Keratinocyte (primary cell): ENCODE results near the gene FNDC11. TPM values are rescaled to one million over a fixed set of nuclear protein-coding genes. Genes with fewer than 3 reads are reported as not detected.

Experiments
- DNase-seq: peaks from one replicate; pipeline ENCODE4 v3.0.0-alpha.2; 2011; ENCODE audit warnings: low read depth, missing footprints, low spot score
- FAIRE-seq: peaks from 2 replicates; lab custom pipeline; 2011; peaks lifted over from hg19 to GRCh38; lab: Jason Lieb, UNC
- H2AFZ ChIP-seq: 2 replicates; pipeline ENCODE4 v1.6.0; 2012; ENCODE audit warnings: low read length, control low read depth, inconsistent platforms; ENCODE audit not compliant: control insufficient read depth
- H3K27ac ChIP-seq: 2 replicates; pipeline ENCODE4 v1.5.1; 2011; ENCODE audit warnings: low read length; ENCODE audit not compliant: control insufficient read depth, insufficient read depth
- H3K27me3 ChIP-seq: 3 replicates; pipeline ENCODE4 v1.6.0; 2011; ENCODE audit warnings: low read length; ENCODE audit not compliant: control insufficient read depth, insufficient read depth; ENCODE audit errors: extremely low read depth
- H3K36me3 ChIP-seq, 2 experiments: 2 replicates in 1 of 2; 3 replicates in 1 of 2; pipeline ENCODE4 v1.5.1; 2011; ENCODE audit warnings: low read length in 2 of 2, mild to moderate bottlenecking in 1 of 2; ENCODE audit not compliant: control insufficient read depth in 2 of 2, insufficient read depth in 2 of 2; ENCODE audit errors: extremely low read depth in 1 of 2
- H3K4me1 ChIP-seq: 3 replicates; pipeline ENCODE4 v1.5.1; 2011; ENCODE audit warnings: low read length; ENCODE audit not compliant: control insufficient read depth, insufficient read depth; ENCODE audit errors: extremely low read depth
- H3K4me2 ChIP-seq: 3 replicates; pipeline ENCODE4 v1.6.0; 2011; ENCODE audit warnings: low read depth, low read length; ENCODE audit not compliant: control insufficient read depth, insufficient read depth; ENCODE audit errors: extremely low read depth
- H3K4me3 ChIP-seq, 3 experiments: fragments of 200-600 bp in 1 of 3; sonication (generic) in 1 of 3; 2 replicates in 2 of 3; 3 replicates in 1 of 3; pipeline ENCODE4 v1.5.1; 2011 to 2016; ENCODE audit warnings: low read length in 3 of 3, mild to moderate bottlenecking in 3 of 3, control low read depth in 2 of 3, inconsistent platforms in 1 of 3, low read depth in 1 of 3, mixed read lengths in 1 of 3, mixed run types in 1 of 3, moderate library complexity in 1 of 3; ENCODE audit not compliant: control insufficient read depth in 2 of 3, insufficient read depth in 2 of 3; ENCODE audit errors: extremely low read depth in 1 of 3
- H3K79me2 ChIP-seq: 2 replicates; pipeline ENCODE4 v1.6.0; 2012; ENCODE audit warnings: low read length; ENCODE audit not compliant: control insufficient read depth, insufficient read depth
- H3K9ac ChIP-seq: 3 replicates; pipeline ENCODE4 v1.6.0; 2011; ENCODE audit warnings: low read length; ENCODE audit not compliant: control insufficient read depth, insufficient read depth; ENCODE audit errors: extremely low read depth
- H3K9me1 ChIP-seq: 3 replicates; pipeline ENCODE4 v1.6.0; 2011; ENCODE audit warnings: low read length; ENCODE audit not compliant: control insufficient read depth, insufficient read depth; ENCODE audit errors: extremely low read depth
- H3K9me3 ChIP-seq: 2 replicates; pipeline ENCODE4 v1.5.1; 2012; ENCODE audit warnings: low read depth, low read length; ENCODE audit not compliant: control insufficient read depth
- H4K20me1 ChIP-seq: 3 replicates; pipeline ENCODE4 v1.6.0; 2011; ENCODE audit warnings: low read length; ENCODE audit not compliant: control insufficient read depth, insufficient read depth; ENCODE audit errors: extremely low read depth
- CTCF ChIP-seq, 3 experiments: IDR thresholded peaks in 1 of 3; conservative IDR thresholded peaks in 1 of 3; optimal IDR thresholded peaks in 1 of 3; 2 replicates in 2 of 3; 3 replicates in 1 of 3; pipeline versions ENCODE3 to v1.5.1; 2011; ENCODE audit warnings: low read length in 3 of 3, mild to moderate bottlenecking in 3 of 3, moderate library complexity in 2 of 3, control low read depth in 1 of 3, inconsistent platforms in 1 of 3; ENCODE audit not compliant: insufficient read depth in 2 of 3; ENCODE audit errors: extremely low read depth in 1 of 3
- EZH2 ChIP-seq: IDR thresholded peaks from one replicate; pipeline ENCODE4 v1.6.1; 2012; ENCODE audit warnings: inconsistent platforms, mild to moderate bottlenecking, low read length, moderate library complexity
- dilution Hi-C: fragments of 300-500 bp; cut with MboI; formaldehyde crosslinking; loops from one replicate; pipeline ENCODE4 v1.7.0; 2020; ENCODE audit warnings: low sequenced_read_pairs; ENCODE audit not compliant: extremely low pct_ligation_motif_present
- polyA plus RNA-seq, 5 experiments: library from polyadenylated mRNA; depleted of rRNA in 3 of 5; stranded (reverse) in 3 of 5; stranded (forward) in 1 of 5; unstranded in 1 of 5; fragments of >200 nt; gene quantifications; 1 replicate in 1 of 5; 2 replicates in 3 of 5; 3 replicates in 1 of 5; pipeline versions ENCODE4 v1.2.1 to v1.2.3, GENCODE V29; 2011 to 2012; ENCODE audit warnings: missing spikeins in 2 of 5, low read depth in 1 of 5, low replicate concordance in 1 of 5

Gene FNDC11
- polyA plus RNA-seq, 1 donor (not counting 4 experiments of a cell fraction or from before 2014, with no cell fraction given), result 0.55 TPM

- no peaks in the 10 kb centered on the region for H3K4me1 ChIP-seq
- no peak overlapping the region for H3K9ac ChIP-seq
- TF ChIP-seq EZH2, result no peak
- TF ChIP-seq CTCF (optimal IDR thresholded peaks at IDR 0.05 in 1 of 3, IDR thresholded peaks at IDR 0.05 in 1 of 3, conservative IDR thresholded peaks at IDR 0.05 in 1 of 3; ENCODE audit: extremely low read depth in 1 of 3, insufficient read depth in 2 of 3, low read length in 3 of 3), result no peak
- H2AFZ ChIP-seq, result no peak overlapping the region
- H3K27ac ChIP-seq, result no peak overlapping the region
- no peaks in the 10 kb centered on the region for H3K27me3 ChIP-seq
- H3K36me3 ChIP-seq, result peaks cover 18 to 22% of the 10 kb centered on the region in 2 experiments
- dilution Hi-C loops, result no loop called here
- no peaks in the 10 kb centered on the region for H3K9me3 ChIP-seq
- no peak for DNase-seq
- no peaks in the 10 kb centered on the region for H3K9me1 ChIP-seq
- no peak overlapping the region for H3K4me3 ChIP-seq
- FAIRE-seq, result no peak
- no peaks in the 10 kb centered on the region for H3K79me2 ChIP-seq
- no peak overlapping the region for H3K4me2 ChIP-seq
- no peaks in the 10 kb centered on the region for H4K20me1 ChIP-seq
Observed at GRCh38 chr20:63597651-63598478, 43.9 kb downstream of the FNDC11 start.

- H3K79me2 ChIP-seq, result no peaks in the 10 kb centered on the region
- DNase-seq (no peak), FAIRE-seq (no peak)
- H3K4me2 ChIP-seq, result no peak overlapping the region
- H4K20me1 ChIP-seq, result no peaks in the 10 kb centered on the region
- H2AFZ ChIP-seq, result no peak overlapping the region
- H3K9me1 ChIP-seq, result no peaks in the 10 kb centered on the region
- H3K9me3 ChIP-seq, result no peaks in the 10 kb centered on the region
- dilution Hi-C loops, result no loop called here
- H3K27ac ChIP-seq, result no peak overlapping the region
- peaks cover 19 to 21% of the 10 kb centered on the region in 2 experiments for H3K36me3 ChIP-seq
- no peaks in the 10 kb centered on the region for H3K27me3 ChIP-seq
- H3K4me1 ChIP-seq, result no peaks in the 10 kb centered on the region
- H3K9ac ChIP-seq, result no peak overlapping the region
- TF ChIP-seq EZH2 (no peak), CTCF (optimal IDR thresholded peaks at IDR 0.05 in 1 of 3, IDR thresholded peaks at IDR 0.05 in 1 of 3, conservative IDR thresholded peaks at IDR 0.05 in 1 of 3; ENCODE audit: extremely low read depth in 1 of 3, insufficient read depth in 2 of 3, low read length in 3 of 3) (no peak)
- H3K4me3 ChIP-seq, result no peak overlapping the region
Observed at GRCh38 chr20:63598479-63599395, 44.8 kb downstream of the FNDC11 start.
